Cardiac muscle cell (in vitro differentiated cells and primary cell): ENCODE measurements around the gene RFNG. TPM values are rescaled to one million over a fixed set of nuclear protein-coding genes. Genes with fewer than 3 reads are reported as not detected.

ENCODE experiments used
- DNase-seq, 2 donors: peaks; one replicate each; pipeline versions ENCODE4 v3.0.0 to v3.0.0-alpha.2; 2010 to 2017; ENCODE audit warnings: low read depth in 1 of 2, low spot score in 1 of 2
- H3K27ac ChIP-seq: fragments of 200-600 bp; sonication (generic); 2 replicates; pipeline ENCODE4 v1.5.1; 2016
- H3K27me3 ChIP-seq: fragments of 200-600 bp; sonication (generic); 2 replicates; pipeline ENCODE4 v1.6.0; 2016; ENCODE audit warnings: control low read depth
- H3K36me3 ChIP-seq: fragments of 200-600 bp; sonication (generic); 2 replicates; pipeline ENCODE4 v1.5.1; 2016; ENCODE audit warnings: control low read depth
- H3K4me1 ChIP-seq: fragments of 200-600 bp; sonication (generic); 2 replicates; pipeline ENCODE4 v1.8.1; 2017; ENCODE audit warnings: low read depth, mild to moderate bottlenecking, mixed run types
- H3K4me3 ChIP-seq: fragments of 200-600 bp; sonication (generic); 2 replicates; pipeline ENCODE4 v1.5.1; 2016; ENCODE audit warnings: mild to moderate bottlenecking
- H3K9me3 ChIP-seq: fragments of 200-600 bp; sonication (generic); 2 replicates; pipeline ENCODE4 v1.5.1; 2017; ENCODE audit warnings: low read depth, mild to moderate bottlenecking, control low read depth
- polyA plus RNA-seq: library from polyadenylated mRNA; unstranded; fragments of >200 nt; fragmentation: Nextera tagmentation; extraction: Ambion mirVana; gene quantifications from 2 replicates; pipeline ENCODE4 v1.2.1, GENCODE V29; 2016
- total RNA-seq: library from RNA; depleted of rRNA; stranded (reverse); fragments of >200 nt; gene quantifications from 2 replicates; pipeline ENCODE4 v1.2.3, GENCODE V29; 2016
- TF ChIP-seq, protein P1 (sequence below): IDR thresholded peaks from 2 replicates; pipeline ENCODE4 v1.5.1; 2012; ENCODE audit warnings: low read depth, mild to moderate bottlenecking, low read length

RFNG gene
- total and polyA plus RNA-seq, 2 experiments from 2014 or later: 94.6 to 98.3 TPM

DNA sequence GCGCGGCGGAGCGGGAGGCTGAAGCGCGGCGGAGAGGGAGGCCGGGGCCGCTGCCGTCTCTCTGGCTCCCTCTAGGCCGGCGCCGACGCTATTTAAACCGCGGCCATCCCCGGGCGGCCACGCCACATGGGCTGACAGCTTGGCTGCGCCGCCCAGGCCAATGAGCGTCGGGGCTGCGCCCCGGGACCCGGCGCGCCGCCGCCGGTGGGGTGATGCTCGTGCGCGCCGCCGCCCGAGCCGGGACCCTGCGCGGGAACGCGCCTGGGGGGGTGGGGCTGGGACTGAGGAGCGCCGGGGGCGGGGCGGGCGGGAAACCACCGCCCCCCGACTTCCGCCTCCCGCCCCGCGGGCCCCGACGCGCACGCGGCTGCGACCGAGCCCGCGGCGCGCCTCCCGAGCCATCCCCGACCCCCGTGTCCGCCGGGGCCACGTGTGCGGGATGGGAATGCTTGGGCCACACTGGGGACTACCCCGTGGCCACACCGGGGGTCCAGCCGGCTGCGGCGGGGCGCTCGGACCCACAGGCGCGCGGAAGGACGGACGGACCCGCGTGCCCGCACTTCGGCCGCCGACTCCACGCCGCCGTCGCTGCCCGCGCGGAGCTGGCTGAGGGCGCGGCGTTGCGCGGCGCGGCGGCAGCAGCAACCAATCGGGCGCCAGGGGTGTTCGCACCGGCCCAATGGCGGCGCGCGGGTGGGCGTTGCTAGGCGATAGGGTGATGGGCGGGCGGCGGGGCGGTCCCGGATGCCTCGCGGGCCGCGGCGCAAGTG lies 46.7 kb upstream of the RFNG start, which contains the start of gene FASN:
FASN (minus strand) TSS at position 68 of the 770 bp plus-strand sequence. CDS start 1,791 bp downstream, outside the sequence.
- H3K36me3 ChIP-seq: peaks cover 15% of the 10 kb centered on the region
- H3K27me3 ChIP-seq: no peaks in the 10 kb centered on the region
- DNase-seq: peak; percentile 98
- TF ChIP-seq, protein P1, sequence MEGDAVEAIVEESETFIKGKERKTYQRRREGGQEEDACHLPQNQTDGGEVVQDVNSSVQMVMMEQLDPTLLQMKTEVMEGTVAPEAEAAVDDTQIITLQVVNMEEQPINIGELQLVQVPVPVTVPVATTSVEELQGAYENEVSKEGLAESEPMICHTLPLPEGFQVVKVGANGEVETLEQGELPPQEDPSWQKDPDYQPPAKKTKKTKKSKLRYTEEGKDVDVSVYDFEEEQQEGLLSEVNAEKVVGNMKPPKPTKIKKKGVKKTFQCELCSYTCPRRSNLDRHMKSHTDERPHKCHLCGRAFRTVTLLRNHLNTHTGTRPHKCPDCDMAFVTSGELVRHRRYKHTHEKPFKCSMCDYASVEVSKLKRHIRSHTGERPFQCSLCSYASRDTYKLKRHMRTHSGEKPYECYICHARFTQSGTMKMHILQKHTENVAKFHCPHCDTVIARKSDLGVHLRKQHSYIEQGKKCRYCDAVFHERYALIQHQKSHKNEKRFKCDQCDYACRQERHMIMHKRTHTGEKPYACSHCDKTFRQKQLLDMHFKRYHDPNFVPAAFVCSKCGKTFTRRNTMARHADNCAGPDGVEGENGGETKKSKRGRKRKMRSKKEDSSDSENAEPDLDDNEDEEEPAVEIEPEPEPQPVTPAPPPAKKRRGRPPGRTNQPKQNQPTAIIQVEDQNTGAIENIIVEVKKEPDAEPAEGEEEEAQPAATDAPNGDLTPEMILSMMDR: peak; percentile 32
- no peaks in the 10 kb centered on the region for H3K9me3 ChIP-seq
- H3K4me1 ChIP-seq: peaks cover 12% of the 10 kb centered on the region
- peak within 1 kb of the TSS; percentile 98 for H3K27ac ChIP-seq
- H3K4me3 ChIP-seq: peak within 1 kb of the TSS; percentile 90

DNA sequence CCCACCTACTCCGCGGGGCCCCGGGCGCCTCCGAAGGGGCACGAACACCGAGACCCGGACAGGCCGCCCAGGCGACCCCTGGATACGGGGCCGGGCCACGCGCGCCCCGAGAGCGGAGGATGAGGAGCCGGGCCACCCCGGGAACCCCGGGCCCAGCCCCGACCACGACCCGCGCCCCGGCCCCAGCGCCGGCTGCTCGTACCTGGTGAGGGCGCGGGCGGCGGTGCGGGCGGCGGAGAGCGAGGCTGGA lies 46.2 kb upstream of the RFNG start:
- Histone ChIP-seq H3K27ac (peak overlapping the region; percentile 98), H3K27me3 (no peaks in the 10 kb centered on the region), H3K4me1 (peaks cover 7% of the 10 kb centered on the region), H3K9me3 (no peaks in the 10 kb centered on the region), H3K4me3 (peak overlapping the region; percentile 90), H3K36me3 (peaks cover 20% of the 10 kb centered on the region)
- DNase-seq: no peak
- TF ChIP-seq, protein P1: no peak

DNA sequence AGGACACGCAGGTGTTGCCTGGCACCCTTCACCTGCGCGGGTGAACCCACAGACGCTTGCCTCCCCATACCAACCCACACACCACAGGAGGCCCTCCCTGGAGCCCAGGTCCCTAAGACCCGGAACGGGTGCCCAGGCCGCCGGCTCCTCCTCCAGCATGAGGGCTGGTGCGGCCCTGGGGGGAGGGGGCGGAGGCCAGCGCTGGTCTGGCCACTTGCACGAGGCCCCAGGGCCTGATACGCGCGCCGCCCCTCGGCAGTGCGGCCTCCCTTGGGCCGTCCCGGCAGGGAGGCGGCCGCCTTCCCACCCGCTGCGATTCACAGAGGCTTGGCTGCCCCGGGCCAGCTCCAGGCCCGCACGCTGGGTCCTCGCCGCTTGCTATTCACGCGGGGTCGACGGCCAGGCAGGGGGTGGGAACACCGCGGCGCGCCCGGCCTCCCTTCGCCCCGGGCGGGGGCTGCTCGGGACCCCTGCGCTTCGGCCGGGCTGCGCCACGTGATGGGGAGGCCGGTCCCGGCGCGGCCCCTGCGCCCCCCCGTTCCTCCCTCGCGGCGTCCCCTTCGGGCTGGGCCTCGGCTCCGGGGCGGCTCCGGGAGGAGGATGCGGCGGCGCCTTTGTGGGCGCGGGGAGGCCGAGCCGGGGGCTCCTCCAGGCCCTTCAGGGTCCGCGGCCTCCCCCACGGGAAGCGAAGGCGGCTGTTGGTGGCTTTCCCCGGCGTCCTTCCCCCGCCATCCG lies 45.7 kb upstream of the RFNG start:
- peak overlapping the region; percentile 98 for H3K27ac ChIP-seq
- H3K36me3 ChIP-seq: peaks cover 23% of the 10 kb centered on the region
- peak overlapping the region; percentile 90 for H3K4me3 ChIP-seq
- DNase-seq: peak; percentile 77 to 83
- no peaks in the 10 kb centered on the region for H3K27me3 ChIP-seq
- peaks cover 7% of the 10 kb centered on the region for H3K4me1 ChIP-seq
- TF ChIP-seq, protein P1: no peak
- H3K9me3 ChIP-seq: no peaks in the 10 kb centered on the region

DNA sequence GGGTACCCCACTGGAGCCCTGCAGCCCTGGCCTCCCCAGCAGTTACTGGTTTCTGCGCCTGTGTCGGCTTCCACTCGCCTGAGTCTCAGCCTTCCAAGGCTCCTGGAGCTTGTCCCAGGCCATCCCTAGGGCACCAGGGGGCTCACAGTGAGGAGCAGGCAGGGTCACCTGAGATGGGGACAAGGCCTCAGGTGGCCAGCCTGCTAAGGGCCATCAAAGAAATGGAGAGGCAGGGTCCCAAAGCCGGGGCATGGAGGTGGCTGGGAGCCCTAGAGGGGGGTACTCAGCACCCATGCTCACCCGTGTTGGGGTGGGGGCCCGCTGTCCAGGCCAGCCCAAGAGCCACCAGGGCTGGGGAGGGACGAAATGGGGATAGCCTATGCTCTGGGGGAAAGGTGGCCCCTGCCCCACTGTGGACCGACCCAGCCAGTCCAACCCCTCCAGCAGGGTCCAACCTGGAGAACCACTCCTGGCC lies 45.1 kb upstream of the RFNG start:
- H3K27ac ChIP-seq: peak overlapping the region; percentile 98
- H3K9me3 ChIP-seq: no peaks in the 10 kb centered on the region
- peaks cover 7% of the 10 kb centered on the region for H3K4me1 ChIP-seq
- peak overlapping the region; percentile 90 for H3K4me3 ChIP-seq
- H3K27me3 ChIP-seq: no peaks in the 10 kb centered on the region
- peaks cover 29% of the 10 kb centered on the region for H3K36me3 ChIP-seq
- DNase-seq: no peak
- TF ChIP-seq, protein P1: no peak

DNA sequence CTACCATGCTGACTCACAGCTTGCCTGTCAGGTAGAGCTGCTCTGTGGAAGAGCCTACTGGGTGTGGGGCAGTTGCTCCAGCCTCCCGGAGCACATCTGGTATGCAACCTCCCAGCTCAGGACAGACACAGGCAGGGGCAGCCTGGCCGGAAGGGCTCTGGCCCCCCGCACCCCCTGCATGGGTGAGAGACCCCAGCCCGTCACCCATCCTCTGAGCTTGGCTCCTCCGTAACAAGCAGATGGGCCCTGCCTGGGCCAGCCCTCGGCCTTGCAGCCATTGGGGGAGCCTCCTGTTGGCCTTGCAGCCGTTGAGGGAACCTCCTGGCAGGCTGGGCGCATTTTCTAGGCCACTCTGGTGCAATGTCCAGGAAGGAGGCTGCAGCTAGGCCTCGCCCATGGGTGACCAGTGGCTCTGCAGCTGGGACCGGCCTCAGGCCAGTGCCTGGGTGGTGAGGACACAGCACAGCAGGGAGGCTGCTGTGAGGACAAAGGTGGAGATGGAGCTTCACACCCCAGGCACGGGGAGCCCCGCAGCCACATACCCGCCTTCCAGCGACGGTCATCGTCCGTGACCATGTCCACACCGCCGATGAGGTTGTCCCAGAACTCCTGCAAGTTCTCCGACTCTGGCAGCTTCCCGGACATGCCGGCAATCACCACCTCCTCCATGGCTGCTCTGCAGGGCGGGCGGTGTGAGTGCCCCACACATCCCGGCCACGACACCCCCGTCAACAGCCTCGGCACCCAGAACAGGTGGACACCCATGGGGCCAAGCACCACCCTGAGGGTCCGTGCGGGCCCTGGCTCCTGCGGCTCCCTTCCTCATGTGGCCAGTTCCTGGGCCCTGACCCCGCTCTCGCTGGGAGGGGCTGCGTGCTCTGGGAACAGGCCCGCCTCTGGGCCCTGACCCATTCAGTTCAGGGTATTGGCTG lies 44.4 kb upstream of the RFNG start:
- TF ChIP-seq, protein P1: no peak
- Histone ChIP-seq H3K4me1 (peaks cover 7% of the 10 kb centered on the region), H3K27ac (no peak overlapping the region), H3K9me3 (no peaks in the 10 kb centered on the region), H3K4me3 (peak overlapping the region; percentile 90), H3K36me3 (peaks cover 35% of the 10 kb centered on the region), H3K27me3 (no peaks in the 10 kb centered on the region)
- DNase-seq: no peak
